ENCODE measurements around the gene KLHL24. TPM values are rescaled to one million over a fixed set of nuclear protein-coding genes. Genes with fewer than 3 reads are reported as not detected.
"Not testable (repeated sequence)": the region's sequence is repeated elsewhere in the genome, so short reads cannot be mapped to it uniquely, and the experiment has no call there.

KLHL24 gene
- total and polyA plus RNA-seq, 7 donors = 3.3 to 162 (median 77.8) TPM

GRCh38 chr3:183591881-183592521 lies 43.4 kb upstream of the KLHL24 start:
- H3K4me1 ChIP-seq = no peaks in the 10 kb centered on the region
- no peaks in the 10 kb centered on the region for H3K36me3 ChIP-seq (ENCODE audit: insufficient read depth in 1 of 2, low read depth in 1 of 2)
- no peaks in the 10 kb centered on the region for H3K9me3 ChIP-seq
- no peak for DNase-seq
- TF ChIP-seq CTCF (IDR thresholded peaks at IDR 0.05) = peak; percentile 6
- H3K27ac ChIP-seq = no peak overlapping the region
- WGBS, 3 donors = 59 to 68% (median 63%) methylated on average over 6 of the region's 6 CpGs
- intact Hi-C loops (cut with DNase I) = no loop called here
- H3K27me3 ChIP-seq (ENCODE audit: insufficient read depth in 3 of 3, low read length in 2 of 3) = no peaks in the 10 kb centered on the region
- ATAC-seq = no peak
- no peak overlapping the region for H3K4me3 ChIP-seq

GRCh38 chr3:183592821-183593220 lies 42.6 kb upstream of the KLHL24 start:
- H3K36me3 ChIP-seq (ENCODE audit: insufficient read depth in 1 of 2, low read depth in 1 of 2) = no peaks in the 10 kb centered on the region
- no peaks in the 10 kb centered on the region for H3K4me1 ChIP-seq
- H3K9me3 ChIP-seq = peaks cover 5% of the 10 kb centered on the region
- intact Hi-C loops (cut with DNase I) = no loop called here
- DNase-seq = no peak
- 92 to 97% (median 94%) methylated on average over 7 of the region's 7 CpGs for WGBS, 3 donors
- no peak overlapping the region for H3K4me3 ChIP-seq
- ATAC-seq = no peak
- H3K27me3 ChIP-seq (ENCODE audit: insufficient read depth in 3 of 3, low read length in 2 of 3) = no peaks in the 10 kb centered on the region
- no peak overlapping the region for H3K27ac ChIP-seq
- no peak for TF ChIP-seq CTCF (IDR thresholded peaks at IDR 0.05)

- intact Hi-C loops (cut with DNase I) = no loop called here
- Histone ChIP-seq H3K9me3 (peaks cover 10% of the 10 kb centered on the region), H3K27ac (no peak overlapping the region), H3K4me3 (no peak overlapping the region), H3K4me1 (no peaks in the 10 kb centered on the region), H3K36me3 (ENCODE audit: insufficient read depth in 1 of 2, low read depth in 1 of 2) (no peaks in the 10 kb centered on the region), H3K27me3 (ENCODE audit: insufficient read depth in 3 of 3, low read length in 2 of 3) (no peaks in the 10 kb centered on the region)
- no peak for TF ChIP-seq CTCF (IDR thresholded peaks at IDR 0.05)
- DNase-seq (no peak), ATAC-seq (no peak)
- WGBS, 3 donors = 96 to 98% (median 97%) methylated on average over 2 of the region's 2 CpGs
Measured at GRCh38 chr3:183594636-183595035, 40.8 kb upstream of the KLHL24 start.

GRCh38 chr3:183597959-183598358 lies 37.5 kb upstream of the KLHL24 start:
- intact Hi-C loops (cut with DNase I) = no loop called here
- Histone ChIP-seq H3K9me3 (peaks cover 10% of the 10 kb centered on the region), H3K4me1 (no peaks in the 10 kb centered on the region), H3K27ac (no peak overlapping the region), H3K36me3 (ENCODE audit: insufficient read depth in 1 of 2, low read depth in 1 of 2) (no peaks in the 10 kb centered on the region), H3K27me3 (ENCODE audit: insufficient read depth in 3 of 3, low read length in 2 of 3) (no peaks in the 10 kb centered on the region), H3K4me3 (no peak overlapping the region)
- no peak for TF ChIP-seq CTCF (IDR thresholded peaks at IDR 0.05)
- ATAC-seq = no peak
- 0 to 87% (median 39%) methylated on average over 1 of the region's 1 CpG for WGBS, 3 donors
- no peak for DNase-seq

- H3K4me1 ChIP-seq; H3K9me3 ChIP-seq; H3K4me3 ChIP-seq; ATAC-seq; intact Hi-C loops (cut with DNase I); DNase-seq; H3K27me3 ChIP-seq (ENCODE audit: insufficient read depth in 3 of 3, low read length in 2 of 3); H3K27ac ChIP-seq; H3K36me3 ChIP-seq (ENCODE audit: insufficient read depth in 1 of 2, low read depth in 1 of 2): not testable (repeated sequence)
- 86 to 94% (median 89%) methylated on average over 6 of the region's 6 CpGs for WGBS, 3 donors
Measured at GRCh38 chr3:183611326-183611725, 24.1 kb upstream of the KLHL24 start.
